Calu3 (cell line): ENCODE results near the gene GCGR. TPM values are rescaled to one million over a fixed set of nuclear protein-coding genes. Genes with fewer than 3 reads are reported as not detected.

Experiments
- BruUV-seq: library from RNA; stranded (reverse); fragments of 400-500 nt; replicated peaks from 2 replicates; lab custom pipeline; 2021; lab: Mats Ljungman, UMichigan
- CTCF ChIA-PET: fragments of 300-600 bp; sonication (Branson Sonifier 250); formaldehyde crosslinking; loops from one replicate; lab custom pipeline; 2022; ENCODE audit warnings: antibody characterized with exemption; lab: Charles Lee
- DNase-seq: peaks from one replicate; pipeline ENCODE4 v3.0.0; 2022
- H3K27ac Mint-ChIP-seq: one replicate; pipeline ENCODE4 v1.8.0; 2022; ENCODE audit warnings: mixed read lengths; ENCODE audit not compliant: unreplicated experiment
- H3K27me3 Mint-ChIP-seq: one replicate; pipeline ENCODE4 v1.8.0; 2022; ENCODE audit warnings: mixed read lengths; ENCODE audit not compliant: unreplicated experiment
- H3K36me3 Mint-ChIP-seq: one replicate; pipeline ENCODE4 v1.8.0; 2022; ENCODE audit warnings: mild to moderate bottlenecking, moderate library complexity, mixed read lengths; ENCODE audit not compliant: insufficient read depth, unreplicated experiment
- H3K4me1 Mint-ChIP-seq: one replicate; pipeline ENCODE4 v1.8.0; 2022; ENCODE audit warnings: mild to moderate bottlenecking, low read depth, mixed read lengths; ENCODE audit not compliant: unreplicated experiment
- H3K4me3 Mint-ChIP-seq: one replicate; pipeline ENCODE4 v1.8.0; 2022; ENCODE audit warnings: mild to moderate bottlenecking, low read depth, moderate library complexity, mixed read lengths; ENCODE audit not compliant: unreplicated experiment
- H3K9me3 Mint-ChIP-seq: one replicate; pipeline ENCODE4 v1.8.0; 2022; ENCODE audit warnings: low read depth, mixed read lengths; ENCODE audit not compliant: unreplicated experiment
- CTCF ChIP-seq: fragments of 200-600 bp; IDR thresholded peaks from one replicate; pipeline ENCODE4 v1.8.0; 2022; ENCODE audit warnings: antibody characterized with exemption; ENCODE audit not compliant: unreplicated experiment
- intact Hi-C: fragments of 100-400 bp; cut with micrococcal nuclease; formaldehyde crosslinking; loops from one replicate; pipeline ENCODE4 v1.10.0; 2022; ENCODE audit not compliant: unreplicated experiment
- total RNA-seq: library from RNA; stranded (reverse); gene quantifications from 2 replicates; pipeline ENCODE4 v1.2.3, GENCODE V29; 2022

Gene GCGR
- total RNA-seq, 1 experiment from 2014 or later, result 0.78 TPM

DNA sequence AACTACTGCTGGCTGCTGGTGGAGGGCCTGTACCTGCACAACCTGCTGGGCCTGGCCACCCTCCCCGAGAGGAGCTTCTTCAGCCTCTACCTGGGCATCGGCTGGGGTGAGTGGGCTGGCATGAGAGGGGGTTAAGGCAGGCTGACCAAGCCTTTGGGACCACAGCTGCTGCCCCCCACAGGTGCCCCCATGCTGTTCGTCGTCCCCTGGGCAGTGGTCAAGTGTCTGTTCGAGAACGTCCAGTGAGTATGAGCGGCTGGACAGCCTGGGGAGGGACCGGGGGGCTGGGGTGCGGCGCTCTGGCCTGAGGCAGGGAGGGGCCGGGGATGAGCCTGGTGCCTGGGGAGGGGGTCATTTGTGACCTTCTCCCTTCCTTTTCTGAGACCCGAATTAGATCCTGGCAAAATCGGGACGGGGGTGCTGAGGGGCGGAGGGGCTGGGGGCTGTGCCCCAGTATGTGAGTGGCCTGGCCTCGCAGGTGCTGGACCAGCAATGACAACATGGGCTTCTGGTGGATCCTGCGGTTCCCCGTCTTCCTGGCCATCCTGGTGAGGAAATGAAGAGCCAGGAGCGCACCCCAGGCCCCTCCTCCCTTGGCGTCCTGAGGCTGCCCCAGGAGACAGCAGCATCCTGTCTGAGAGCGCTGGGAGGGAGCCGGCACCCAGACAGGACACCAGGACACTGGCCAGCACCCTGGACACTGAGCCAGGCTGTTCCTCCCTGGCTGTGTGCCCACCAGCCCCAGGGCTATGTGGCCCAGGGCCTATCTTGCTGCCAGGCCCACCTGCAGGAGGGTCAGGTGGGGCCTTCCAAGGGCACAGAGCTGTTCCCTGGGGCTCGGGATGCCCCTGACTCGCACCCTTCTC lies 8.0 kb downstream of the GCGR start:
- H3K36me3 Mint-ChIP-seq, result peaks cover 5% of the 10 kb centered on the region
- no peak for TF ChIP-seq CTCF
- BruUV-seq, result no TSS peak
- peaks cover 22% of the 10 kb centered on the region for H3K4me1 Mint-ChIP-seq
- peaks cover 45% of the 10 kb centered on the region for H3K27me3 Mint-ChIP-seq
- no peak overlapping the region for H3K4me3 Mint-ChIP-seq
- CTCF ChIA-PET, result interaction anchor here (0.7 kb wide), 1 partner anchor 570 kb away, joined by 5 read pairs; no protein-coding TSS in a partner anchor
- intact Hi-C loops, result no loop called here
- no peak for DNase-seq
- H3K27ac Mint-ChIP-seq, result no peak overlapping the region
- peaks cover 3% of the 10 kb centered on the region for H3K9me3 Mint-ChIP-seq

DNA sequence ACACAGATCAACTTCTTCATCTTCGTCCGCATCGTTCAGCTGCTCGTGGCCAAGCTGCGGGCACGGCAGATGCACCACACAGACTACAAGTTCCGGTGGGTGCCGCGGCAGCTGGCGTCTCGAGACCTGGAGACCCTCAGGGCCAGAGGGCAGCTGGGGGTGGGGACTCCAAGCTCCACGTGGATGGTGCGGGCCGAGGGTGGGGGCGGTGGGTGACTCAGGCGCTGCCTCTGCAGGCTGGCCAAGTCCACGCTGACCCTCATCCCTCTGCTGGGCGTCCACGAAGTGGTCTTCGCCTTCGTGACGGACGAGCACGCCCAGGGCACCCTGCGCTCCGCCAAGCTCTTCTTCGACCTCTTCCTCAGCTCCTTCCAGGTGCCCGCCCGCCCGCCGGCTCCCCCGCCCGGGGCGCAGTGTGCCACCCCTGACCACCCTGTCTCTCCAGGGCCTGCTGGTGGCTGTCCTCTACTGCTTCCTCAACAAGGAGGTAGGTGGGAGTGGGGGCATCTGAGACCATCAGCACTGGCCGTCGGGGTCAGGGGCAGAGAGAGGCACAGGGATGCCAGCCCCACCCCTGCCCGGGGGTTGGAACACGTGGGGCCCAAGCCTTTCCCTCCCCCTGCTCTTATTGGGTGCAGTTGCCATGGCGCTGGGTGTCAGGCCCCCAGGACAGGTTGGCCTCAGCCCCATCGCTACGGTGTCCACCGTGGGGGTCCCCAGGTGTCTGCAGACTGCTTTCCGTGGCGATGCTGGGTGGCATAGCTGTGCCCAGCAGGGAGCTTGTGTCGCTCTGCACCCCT lies 8.8 kb downstream of the GCGR start:
- H3K4me3 Mint-ChIP-seq, result no peak overlapping the region
- intact Hi-C loops, result no loop called here

DNA sequence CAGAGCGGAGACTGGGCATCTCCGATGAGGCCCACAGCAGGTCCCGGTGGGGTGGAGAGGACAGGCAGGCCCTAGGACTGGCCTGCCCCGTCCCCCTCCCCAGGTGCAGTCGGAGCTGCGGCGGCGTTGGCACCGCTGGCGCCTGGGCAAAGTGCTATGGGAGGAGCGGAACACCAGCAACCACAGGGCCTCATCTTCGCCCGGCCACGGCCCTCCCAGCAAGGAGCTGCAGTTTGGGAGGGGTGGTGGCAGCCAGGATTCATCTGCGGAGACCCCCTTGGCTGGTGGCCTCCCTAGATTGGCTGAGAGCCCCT lies 9.4 kb downstream of the GCGR start:
- BruUV-seq, result no TSS peak
- H3K36me3 Mint-ChIP-seq, result peaks cover 5% of the 10 kb centered on the region
- H3K4me1 Mint-ChIP-seq, result peaks cover 22% of the 10 kb centered on the region
- peaks cover 44% of the 10 kb centered on the region for H3K27me3 Mint-ChIP-seq
- H3K9me3 Mint-ChIP-seq, result peaks cover 3% of the 10 kb centered on the region
- no peak overlapping the region for H3K27ac Mint-ChIP-seq
- CTCF ChIA-PET, result interaction anchor here (0.6 kb wide), 1 partner anchor 13 kb away, joined by 3 read pairs; no protein-coding TSS in a partner anchor
- H3K4me3 Mint-ChIP-seq, result no peak overlapping the region
- TF ChIP-seq CTCF, result no peak
- no peak for DNase-seq
- intact Hi-C loops, result no loop called here

More for the DNA sequence above, 8.8 kb downstream of the GCGR start:
- no TSS peak for BruUV-seq
- no peak for DNase-seq
- Mint-ChIP-seq H3K27me3 (peaks cover 45% of the 10 kb centered on the region), H3K27ac (no peak overlapping the region), H3K36me3 (peaks cover 5% of the 10 kb centered on the region), H3K4me1 (peaks cover 22% of the 10 kb centered on the region), H3K9me3 (peaks cover 3% of the 10 kb centered on the region)
- no peak for TF ChIP-seq CTCF
- CTCF ChIA-PET, result interaction anchor here (0.6 kb wide), 1 partner anchor 14 kb away, joined by 3 read pairs; no protein-coding TSS in a partner anchor

GRCh38 chr17:81813861-81814683 lies 10.1 kb downstream of the GCGR start:
- Mint-ChIP-seq H3K27ac (no peak overlapping the region), H3K9me3 (peaks cover 3% of the 10 kb centered on the region), H3K4me3 (no peak overlapping the region), H3K27me3 (peaks cover 37% of the 10 kb centered on the region), H3K4me1 (peaks cover 22% of the 10 kb centered on the region), H3K36me3 (peaks cover 3% of the 10 kb centered on the region)
- no TSS peak for BruUV-seq
- DNase-seq, result no peak
- CTCF ChIA-PET, result interaction anchor here (1.2 kb wide), 1 partner anchor 11 kb away, joined by 4 read pairs; no protein-coding TSS in a partner anchor
- intact Hi-C loops, result no loop called here
- TF ChIP-seq CTCF, result no peak
